IMR-90 (cell line): ENCODE data around the gene KRR1. TPM values are rescaled to one million over a fixed set of nuclear protein-coding genes. Genes with fewer than 3 reads are reported as not detected.

Experiments used
- ATAC-seq: fragments of 200-7000 bp; cut with Tn5 transposase; 2 replicates; pipeline ENCODE4 v1.9.1; 2020; ENCODE audit warnings: low read depth, mild to moderate bottlenecking, moderate library complexity
- BruUV-seq: library from RNA; stranded (reverse); fragments of 400-500 nt; replicated peaks from 2 replicates; lab custom pipeline; 2021; lab: Mats Ljungman, UMichigan
- CTCF ChIA-PET: fragments of 300-600 bp; formaldehyde crosslinking; extraction: SDS; loops from one replicate; lab custom pipeline; 2021; ENCODE audit warnings: antibody characterized with exemption; lab: Yijun Ruan, JAX
- POLR2A ChIA-PET: fragments of 300-600 bp; sonication (Branson Sonifier 250); formaldehyde crosslinking; loops from one replicate; lab custom pipeline; 2022; ENCODE audit warnings: antibody characterized with exemption; ENCODE audit not compliant: unreplicated experiment; lab: Charles Lee
- DNase-seq: peaks from one replicate; pipeline ENCODE4 v3.0.0; 2013
- H2AFZ ChIP-seq: replicated peaks from 2 replicates; pipeline ENCODE3; 2013; ENCODE audit warnings: low read length, mild to moderate bottlenecking; ENCODE audit not compliant: poor library complexity
- H2AK5ac ChIP-seq: 2 replicates; pipeline ENCODE4 v1.6.1; 2013; ENCODE audit warnings: low read depth, low read length, inconsistent platforms
- H2AK9ac ChIP-seq: replicated peaks from 2 replicates; pipeline ENCODE3; 2013; ENCODE audit warnings: mild to moderate bottlenecking, low read depth, low read length, moderate library complexity; ENCODE audit not compliant: poor library complexity
- H2BK120ac ChIP-seq: 2 replicates; pipeline ENCODE4 v1.6.1; 2013; ENCODE audit warnings: low read depth, low read length, inconsistent platforms
- H2BK15ac ChIP-seq: 3 replicates; pipeline ENCODE4 v1.6.1; 2013; ENCODE audit warnings: low read depth, low read length, inconsistent platforms
- H2BK20ac ChIP-seq: 2 replicates; pipeline ENCODE4 v1.6.1; 2013; ENCODE audit warnings: low read depth, mild to moderate bottlenecking, inconsistent platforms, low read length, moderate library complexity
- H2BK5ac ChIP-seq: 2 replicates; pipeline ENCODE4 v1.6.1; 2013; ENCODE audit warnings: mild to moderate bottlenecking, low read depth, low read length, inconsistent platforms; ENCODE audit not compliant: poor library complexity, severe bottlenecking
- H3K14ac ChIP-seq: replicated peaks from 2 replicates; pipeline ENCODE4 v1.6.1; 2013; ENCODE audit warnings: low read depth, low read length, inconsistent platforms
- H3K18ac ChIP-seq: 2 replicates; pipeline ENCODE4 v1.6.1; 2013; ENCODE audit warnings: low read depth, low read length, control low read depth
- H3K23ac ChIP-seq: 2 replicates; pipeline ENCODE4 v1.6.1; 2013; ENCODE audit warnings: low read depth, low read length, inconsistent platforms
- H3K27ac ChIP-seq: 2 replicates; pipeline ENCODE4 v1.5.1; 2013; ENCODE audit warnings: mild to moderate bottlenecking, control low read depth, low read length; ENCODE audit not compliant: insufficient read depth
- H3K27me3 ChIP-seq: 2 replicates; pipeline ENCODE4 v1.6.1; 2013; ENCODE audit warnings: low read length; ENCODE audit not compliant: control insufficient read depth, insufficient read depth
- H3K36me3 ChIP-seq: 2 replicates; pipeline ENCODE4 v1.6.1; 2013; ENCODE audit warnings: low read length, mixed read lengths; ENCODE audit not compliant: control insufficient read depth, insufficient read depth
- H3K4ac ChIP-seq: 2 replicates; pipeline ENCODE4 v1.6.1; 2013; ENCODE audit warnings: low read depth, low read length, inconsistent platforms
- H3K4me1 ChIP-seq: 2 replicates; pipeline ENCODE4 v1.6.1; 2013; ENCODE audit warnings: low read length, mixed read lengths; ENCODE audit not compliant: control insufficient read depth, insufficient read depth
- H3K4me2 ChIP-seq: 2 replicates; pipeline ENCODE4 v1.6.1; 2013; ENCODE audit warnings: low read depth, mild to moderate bottlenecking, control low read depth, low read length, moderate library complexity
- H3K4me3 ChIP-seq: 2 replicates; pipeline ENCODE4 v1.5.1; 2013; ENCODE audit warnings: low read depth, mild to moderate bottlenecking, control low read depth, low read length, moderate library complexity; ENCODE audit not compliant: insufficient read depth
- H3K56ac ChIP-seq: 2 replicates; pipeline ENCODE4 v1.6.1; 2013; ENCODE audit warnings: low read length, inconsistent platforms; ENCODE audit not compliant: insufficient read depth; ENCODE audit errors: extremely low read depth
- H3K79me1 ChIP-seq, 2 experiments: 2 replicates each; pipeline ENCODE4 v1.6.1; 2013; ENCODE audit warnings: low read length in 2 of 2, inconsistent platforms in 1 of 2, low read depth in 1 of 2
- H3K9ac ChIP-seq: 2 replicates; pipeline ENCODE4 v1.6.1; 2013; ENCODE audit warnings: low read depth, low read length, control low read depth
- H3K9me1 ChIP-seq: 2 replicates; pipeline ENCODE4 v1.6.1; 2013; ENCODE audit warnings: low read length, inconsistent platforms; ENCODE audit not compliant: insufficient read depth
- H3K9me3 ChIP-seq: 2 replicates; pipeline ENCODE4 v1.6.1; 2013; ENCODE audit warnings: low read length; ENCODE audit not compliant: control insufficient read depth, insufficient read depth
- H4K20me1 ChIP-seq: 2 replicates; pipeline ENCODE4 v1.6.1; 2013; ENCODE audit warnings: low read length, inconsistent platforms; ENCODE audit not compliant: insufficient read depth
- H4K5ac ChIP-seq: 2 replicates; pipeline ENCODE4 v1.6.1; 2013; ENCODE audit warnings: mild to moderate bottlenecking, low read depth, low read length, control low read depth
- H4K8ac ChIP-seq, 2 experiments: 2 replicates each; pipeline ENCODE4 v1.6.1; 2013; ENCODE audit warnings: low read depth in 2 of 2, low read length in 2 of 2, control low read depth in 1 of 2, inconsistent platforms in 1 of 2
- H4K91ac ChIP-seq: 2 replicates; pipeline ENCODE4 v1.6.1; 2013; ENCODE audit warnings: low read depth, low read length, inconsistent platforms; ENCODE audit not compliant: insufficient read depth
- BHLHE40 ChIP-seq: fragments of 150-350 bp; IDR thresholded peaks from 2 replicates; pipeline ENCODE4 v1.6.1; 2016; ENCODE audit warnings: mild to moderate bottlenecking, low read depth, low read length
- ELK1 ChIP-seq: fragments of 150-350 bp; IDR thresholded peaks from 2 replicates; pipeline ENCODE4 v1.6.1; 2016; ENCODE audit warnings: low read depth, mild to moderate bottlenecking, low read length, moderate library complexity, borderline replicate concordance
- FOS ChIP-seq: fragments of 150-350 bp; IDR thresholded peaks from 2 replicates; pipeline ENCODE4 v1.6.1; 2016; ENCODE audit warnings: low read depth, low read length
- MAFK ChIP-seq: IDR thresholded peaks from 2 replicates; pipeline ENCODE4 v1.6.1; 2012; ENCODE audit warnings: low read depth, low read length, improper control_type of control experiment
- MXI1 ChIP-seq: IDR thresholded peaks from 2 replicates; pipeline ENCODE4 v1.6.1; 2012; ENCODE audit warnings: low read depth, mild to moderate bottlenecking, low read length, moderate library complexity, borderline replicate concordance
- RFX5 ChIP-seq: IDR thresholded peaks from 2 replicates; pipeline ENCODE4 v1.8.0; 2012; ENCODE audit warnings: low read depth, mild to moderate bottlenecking, low read length, moderate library complexity
- SMC3 ChIP-seq: fragments of 150-350 bp; IDR thresholded peaks from 2 replicates; pipeline ENCODE4 v1.6.1; 2016; ENCODE audit warnings: low read depth, mild to moderate bottlenecking, antibody characterized with exemption, low read length, moderate library complexity
- USF2 ChIP-seq: fragments of 150-350 bp; IDR thresholded peaks from 2 replicates; pipeline ENCODE4 v1.6.1; 2017; ENCODE audit warnings: mild to moderate bottlenecking, antibody characterized with exemption, low read length, low read depth
- whole genome bisulfite sequencing, 2 experiments: methylation state at CpG; one replicate each; pipeline versions ENCODE4 v1.1.5 to v1.1.7; 2013; ENCODE audit warnings: missing lambda C conversion rate in 2 of 2; ENCODE audit not compliant: insufficient read length in 1 of 2; ENCODE audit errors: extremely low coverage in 2 of 2; 5-methylcytosine and 5-hydroxymethylcytosine counted together
- dilution Hi-C: fragments of 300-500 bp; cut with HindIII; formaldehyde crosslinking; loops from one replicate; pipeline ENCODE4 v1.14.3; 2018; ENCODE audit warnings: low sequenced_read_pairs; ENCODE audit not compliant: unreplicated experiment
- in situ Hi-C: fragments of 300-500 bp; cut with MboI; formaldehyde crosslinking; loops from 3 replicates; pipeline ENCODE4 v1.14.3; 2019; ENCODE audit warnings: low sequenced_read_pairs, inconsistent platforms, mixed read lengths
- intact Hi-C: fragments of 100-400 bp; cut with micrococcal nuclease; formaldehyde crosslinking; loops from 2 replicates; pipeline ENCODE4 v1.10.0; 2022
- polyA plus RNA-seq, 3 experiments: library from polyadenylated mRNA; depleted of rRNA; stranded (reverse); fragments of >200 nt; gene quantifications; 2 replicates each; pipeline ENCODE4 v1.2.3, GENCODE V29; 2012; ENCODE audit warnings: low replicate concordance in 1 of 3
- total RNA-seq: library from RNA; depleted of rRNA; stranded (reverse); fragments of >200 nt; gene quantifications from 2 replicates; pipeline ENCODE4 v1.2.3, GENCODE V29; 2012

KRR1 gene
- total and polyA plus RNA-seq, 2 of the 4 experiments (the other 2 are of a cell fraction), result 18.3 to 31.4 TPM

GRCh38 chr12:75483431-75483830 is 28.0 kb downstream of the KRR1 start:
- no peaks in the 10 kb centered on the region for H3K9me3 ChIP-seq
- TF ChIP-seq SMC3 (no peak), BHLHE40 (no peak), USF2 (no peak), MXI1 (no peak), FOS (no peak), ELK1 (no peak), RFX5 (no peak), MAFK (no peak)
- CTCF ChIA-PET, result interaction anchor here (0.7 to 2.0 kb wide), 4 partner anchors 14 to 149 kb away, joined by 3 to 7 read pairs (median 4); partner anchors contain the start of gene GLIPR1L1
- no peak overlapping the region for H2BK120ac ChIP-seq
- POLR2A ChIA-PET, result no interaction called here
- peak overlapping the region; percentile 86 for H3K4me2 ChIP-seq
- H3K56ac ChIP-seq, result no peak overlapping the region
- no peak overlapping the region for H2AFZ ChIP-seq
- ATAC-seq (no peak), DNase-seq (no peak)
- 0 out of 2 replicates have a peak overlapping the region, but pooled peaks have one; percentile 46 for H3K14ac ChIP-seq
- peaks cover 14% of the 10 kb centered on the region for H3K36me3 ChIP-seq
- H4K20me1 ChIP-seq, result no peaks in the 10 kb centered on the region
- H3K18ac ChIP-seq, result peak overlapping the region; percentile 1; the same call in 1 of the 2 replicates
- H4K5ac ChIP-seq, result peak overlapping the region; percentile 57; the same call in 1 of the 2 replicates
- peak overlapping the region; percentile 10; the same call in 1 of the 2 replicates for H4K91ac ChIP-seq
- intact Hi-C loops (loop anchor here (5.0 to 10.0 kb wide), 3 partner anchors 309 to 949 kb away; partner anchors contain the start of gene ATXN7L3B), dilution Hi-C loops (no loop called here), in situ Hi-C loops (loop anchor here (10.0 kb wide), 1 partner anchor 99 kb away; no protein-coding TSS in a partner anchor)
- H3K9me1 ChIP-seq, result no peaks in the 10 kb centered on the region
- H2AK5ac ChIP-seq, result no peak overlapping the region; the same call in 1 of the 2 replicates
- H2BK20ac ChIP-seq, result no peak overlapping the region
- 0 out of 3 replicates have a peak overlapping the region, but pooled peaks have one; percentile 15 for H2BK15ac ChIP-seq
- no TSS peak for BruUV-seq
- H2BK5ac ChIP-seq, result peak overlapping the region; percentile 43
- H3K27me3 ChIP-seq, result no peaks in the 10 kb centered on the region
- H3K79me1 ChIP-seq, result peaks cover 13 to 35% of the 10 kb centered on the region in 2 experiments; a peak in 3 of 4 replicates
- peaks cover 13% of the 10 kb centered on the region for H3K4me1 ChIP-seq
- H3K23ac ChIP-seq, result peak overlapping the region; percentile 80
- peak overlapping the region; percentile 2; the same call in 1 of the 2 replicates for H3K4ac ChIP-seq
- peak overlapping the region; percentile 11; the same call in 1 of the 2 replicates for H3K4me3 ChIP-seq
- peak overlapping the region; percentile 4 to 20; a peak in 1 of 4 replicates for H4K8ac ChIP-seq
- H3K27ac ChIP-seq, result peak overlapping the region; percentile 17; the same call in 1 of the 2 replicates
- H2AK9ac ChIP-seq, result no peak overlapping the region
- no peak overlapping the region; the same call in 1 of the 2 replicates for H3K9ac ChIP-seq
- WGBS, 2 experiments, result 50% methylated on average over 2 of the region's 2 CpGs; no CpG with 5 or more reads in 1 of the 2 experiments
